ENCODE results near the gene CLSTN3.

DNA sequence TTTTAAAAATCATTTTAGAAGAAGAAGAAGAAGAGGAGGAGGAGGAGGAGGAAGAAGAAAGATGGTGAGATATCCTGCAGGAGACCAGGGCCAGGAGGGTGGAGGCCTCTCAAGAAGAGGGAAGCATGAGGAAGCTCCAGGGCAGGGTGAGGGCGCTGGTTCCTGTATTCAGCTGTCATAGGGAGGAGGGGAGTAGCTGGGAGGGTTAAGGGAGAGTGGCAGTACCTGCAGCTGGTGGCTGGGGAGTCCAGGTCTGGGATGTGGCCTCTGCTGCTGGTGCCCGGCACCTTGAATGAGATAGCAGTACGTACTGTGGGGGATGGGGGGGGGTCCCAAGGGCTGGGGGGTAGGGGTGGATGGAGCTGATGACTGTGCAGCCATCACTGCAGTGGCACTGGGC is 11.3 kb upstream of the CLSTN3 start:
- TF ChIP-seq CHD2 (IDR thresholded peaks at IDR 0.05; ENCODE audit: low read length, partially characterized antibody) (no peak), TAF1 (IDR thresholded peaks at IDR 0.05; ENCODE audit: borderline replicate concordance, low read depth, low read length) (no peak), GABPA (IDR thresholded peaks at IDR 0.05; ENCODE audit: low read depth) (no peak), RFX5 (IDR thresholded peaks at IDR 0.05; ENCODE audit: low read length) (no peak), POLR2AphosphoS5 (IDR thresholded peaks at IDR 0.05; ENCODE audit: low read depth, low read length) (no peak), EZH2phosphoT487 (IDR thresholded peaks at IDR 0.05; ENCODE audit: borderline replicate concordance, low read depth) (no peak), RAD21 (IDR thresholded peaks at IDR 0.05; ENCODE audit: low read length) (no peak), ELF1 (IDR thresholded peaks at IDR 0.05) (no peak)
- TF ChIP-seq, protein P1, sequence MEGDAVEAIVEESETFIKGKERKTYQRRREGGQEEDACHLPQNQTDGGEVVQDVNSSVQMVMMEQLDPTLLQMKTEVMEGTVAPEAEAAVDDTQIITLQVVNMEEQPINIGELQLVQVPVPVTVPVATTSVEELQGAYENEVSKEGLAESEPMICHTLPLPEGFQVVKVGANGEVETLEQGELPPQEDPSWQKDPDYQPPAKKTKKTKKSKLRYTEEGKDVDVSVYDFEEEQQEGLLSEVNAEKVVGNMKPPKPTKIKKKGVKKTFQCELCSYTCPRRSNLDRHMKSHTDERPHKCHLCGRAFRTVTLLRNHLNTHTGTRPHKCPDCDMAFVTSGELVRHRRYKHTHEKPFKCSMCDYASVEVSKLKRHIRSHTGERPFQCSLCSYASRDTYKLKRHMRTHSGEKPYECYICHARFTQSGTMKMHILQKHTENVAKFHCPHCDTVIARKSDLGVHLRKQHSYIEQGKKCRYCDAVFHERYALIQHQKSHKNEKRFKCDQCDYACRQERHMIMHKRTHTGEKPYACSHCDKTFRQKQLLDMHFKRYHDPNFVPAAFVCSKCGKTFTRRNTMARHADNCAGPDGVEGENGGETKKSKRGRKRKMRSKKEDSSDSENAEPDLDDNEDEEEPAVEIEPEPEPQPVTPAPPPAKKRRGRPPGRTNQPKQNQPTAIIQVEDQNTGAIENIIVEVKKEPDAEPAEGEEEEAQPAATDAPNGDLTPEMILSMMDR (IDR thresholded peaks at IDR 0.05): no peak

All from SK-N-SH (cell line).